H1 (cell line): ENCODE data around the gene CUX1. TPM values are rescaled to one million over a fixed set of nuclear protein-coding genes. Genes with fewer than 3 reads are reported as not detected.

Experiments
- CHD7 ChIP-seq: fragments of 300-600 bp; sonication (generic); IDR thresholded peaks from 2 replicates; pipeline ENCODE4 v1.7.1; 2012; ENCODE audit warnings: low read length, moderate library complexity, mild to moderate bottlenecking, inconsistent platforms; ENCODE audit not compliant: insufficient replicate concordance
- RFX5 ChIP-seq: IDR thresholded peaks from 2 replicates; pipeline ENCODE4 v1.6.1; 2011; ENCODE audit warnings: low read depth, low read length, improper control_type of control experiment, borderline replicate concordance
- polyA plus RNA-seq, 7 experiments: library from polyadenylated mRNA; depleted of rRNA in 3 of 7; stranded (reverse) in 5 of 7; unstranded in 2 of 7; fragments of >200 nt in 5 of 7; fragments of 200-250 nt in 2 of 7; gene quantifications; 1 replicate in 5 of 7; 2 replicates in 1 of 7; 4 replicates in 1 of 7; pipeline versions ENCODE4 v1.2.1 to v1.2.3, GENCODE V29; 2011 to 2013; ENCODE audit warnings: missing spikeins in 2 of 7, mixed read lengths in 2 of 7
- total RNA-seq: library from RNA; stranded (reverse); fragmentation: NEBNext Ultra II Directional; extraction: Animal tissue kit (Norgen Biotek cat#: 25700); gene quantifications from 2 replicates; pipeline ENCODE4 v1.2.1, GENCODE V29; 2021

The CUX1 gene
- total and polyA plus RNA-seq, 2 of the 8 experiments (the other 6 are each of a cell fraction or from before 2014, with no cell fraction given) = 21.6 to 65.9 TPM

DNA sequence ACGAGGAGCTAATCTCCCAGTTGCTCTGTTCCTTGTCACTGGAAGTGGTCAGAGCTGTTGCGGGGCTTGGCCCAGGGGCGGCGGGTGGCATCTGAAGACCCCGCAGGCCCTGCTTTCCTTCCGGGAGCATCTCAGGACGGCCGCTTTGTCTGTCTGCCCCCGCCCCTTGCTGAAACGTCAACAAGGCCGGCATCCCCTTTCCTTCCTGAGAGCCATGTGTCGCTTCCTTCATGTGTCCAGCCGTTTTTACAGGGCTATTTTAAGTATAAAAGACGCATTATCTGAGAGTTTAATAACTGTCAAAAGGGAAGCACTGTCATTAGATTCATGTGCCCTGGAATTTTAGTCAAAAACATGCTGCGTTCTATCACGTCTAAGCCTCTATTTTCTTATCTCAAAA is 110.4 kb downstream of the CUX1 start (continued):
- TF ChIP-seq CHD7 (no peak), RFX5 (no peak)
